ENCODE measurements around the gene PTH.

- TF ChIP-seq CTCF (IDR thresholded peaks at IDR 0.05; ENCODE audit: extremely low read depth in 1 of 2, insufficient read depth in 1 of 2, low read depth in 1 of 2, low read length in 2 of 2) (no peak), POLR2A (IDR thresholded peaks at IDR 0.05; ENCODE audit: low read depth, low read length) (no peak), EZH2 (IDR thresholded peaks at IDR 0.05; ENCODE audit: borderline replicate concordance, low read depth, low read length, severe bottlenecking) (no peak)
Observed at GRCh38 chr11:13535819-13536218, 40.0 kb upstream of the PTH start.
